Breast epithelium (tissue), 4 donors: ENCODE results near the gene MICU2. TPM values are rescaled to one million over a fixed set of nuclear protein-coding genes. Genes with fewer than 3 reads are reported as not detected.

Experiments used
- DNase-seq, 2 donors: peaks; one replicate each; pipeline ENCODE4 v3.0.0-alpha.2; 2019; ENCODE audit warnings: low spot score in 2 of 2
- H3K27ac ChIP-seq, 2 donors: fragments of 200-600 bp; sonication (generic) in 1 of 2; one replicate each; pipeline ENCODE4 v1.5.1; 2016 to 2019; ENCODE audit warnings: mild to moderate bottlenecking in 1 of 2
- H3K27me3 ChIP-seq, 2 donors: fragments of 200-600 bp; sonication (generic) in 1 of 2; one replicate each; pipeline versions ENCODE4 v1.5.1 to v1.6.0; 2017 to 2019; ENCODE audit warnings: control low read depth in 1 of 2, mild to moderate bottlenecking in 1 of 2
- H3K36me3 ChIP-seq: fragments of 200-600 bp; one replicate; pipeline ENCODE4 v1.5.1; 2019
- H3K4me1 ChIP-seq, 2 donors: fragments of 200-600 bp; sonication (generic); one replicate each; pipeline ENCODE4 v1.5.1; 2016 to 2019; ENCODE audit warnings: control low read depth in 1 of 2
- H3K4me3 ChIP-seq, 3 donors: fragments of 200-600 bp; sonication (generic); 1 replicate in 2 of 3; 2 replicates in 1 of 3; pipeline ENCODE4 v1.5.1; 2016 to 2019; ENCODE audit warnings: mild to moderate bottlenecking in 3 of 3, moderate library complexity in 2 of 3
- H3K9me3 ChIP-seq, 2 donors: fragments of 200-600 bp; sonication (generic) in 1 of 2; one replicate each; pipeline ENCODE4 v1.5.1; 2016 to 2019; ENCODE audit warnings: control low read depth in 1 of 2
- CTCF ChIP-seq, 3 donors: fragments of 450-650 bp; IDR thresholded peaks; one replicate each; pipeline ENCODE4 v1.5.1; 2016 to 2017; ENCODE audit warnings: antibody characterized with exemption in 3 of 3, mild to moderate bottlenecking in 3 of 3, moderate library complexity in 3 of 3
- POLR2A ChIP-seq: fragments of 450-650 bp; IDR thresholded peaks from one replicate; pipeline ENCODE4 v1.6.1; 2016; ENCODE audit warnings: antibody characterized with exemption, mild to moderate bottlenecking, moderate library complexity
- POLR2AphosphoS5 ChIP-seq, 3 donors: sonication (generic); formaldehyde crosslinking; IDR thresholded peaks; one replicate each; pipeline ENCODE4 v1.6.1; 2017; ENCODE audit warnings: antibody characterized with exemption in 3 of 3
- intact Hi-C: fragments of 100-400 bp; cut with DNase I; formaldehyde crosslinking; loops from one replicate; pipeline ENCODE4 v1.15.1; 2023; ENCODE audit warnings: low total_unique reads
- total RNA-seq, 3 donors: library from RNA; depleted of rRNA; stranded (reverse); fragments of >200 nt; gene quantifications; one replicate each; pipeline ENCODE4 v1.1.0, GENCODE V29; 2016

The MICU2 gene
- total RNA-seq, 3 donors from 2014 or later, result 54.1 to 90.9 (median 73.7) TPM

GRCh38 chr13:21522130-21522529 is 81.8 kb downstream of the MICU2 start:
- Histone ChIP-seq H3K27ac (no peak overlapping the region), H3K9me3 (no peaks in the 10 kb centered on the region), H3K4me3 (no peak overlapping the region), H3K4me1 (no peaks in the 10 kb centered on the region), H3K27me3 (no peaks in the 10 kb centered on the region), H3K36me3 (no peaks in the 10 kb centered on the region)
- intact Hi-C loops, result no loop called here
- DNase-seq, result no peak
- TF ChIP-seq CTCF (IDR thresholded peaks at IDR 0.05) (no peak), POLR2AphosphoS5 (IDR thresholded peaks at IDR 0.05) (no peak), POLR2A (no peak)

DNA sequence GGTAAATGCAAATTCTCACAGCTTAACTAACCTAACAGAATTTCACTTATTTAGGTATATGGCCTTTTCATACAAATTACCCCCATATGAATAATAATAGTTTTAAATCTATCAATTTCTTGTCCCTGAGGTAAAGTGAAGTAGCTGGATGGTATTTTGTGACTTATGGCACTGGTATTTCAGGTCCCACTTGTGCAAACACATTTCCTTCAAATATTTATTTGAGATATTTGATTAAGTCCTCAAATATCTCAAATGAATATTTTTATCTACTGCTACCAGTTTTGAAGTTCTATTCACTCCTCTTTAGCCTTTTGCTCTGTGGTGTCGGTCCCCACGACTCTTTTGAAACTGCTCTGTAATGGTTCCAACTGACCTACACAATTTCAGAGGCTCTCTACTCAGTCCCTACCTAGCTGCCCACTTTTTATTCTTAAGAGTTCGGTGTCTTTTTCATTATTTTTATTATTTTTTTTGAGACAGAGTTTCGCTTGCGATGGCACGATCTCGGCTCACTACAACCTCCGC is 85.3 kb downstream of the MICU2 start:
- no peaks in the 10 kb centered on the region for H3K36me3 ChIP-seq
- no peak for DNase-seq
- intact Hi-C loops, result no loop called here
- H3K27ac ChIP-seq, result no peak overlapping the region
- no peak overlapping the region for H3K4me3 ChIP-seq
- H3K4me1 ChIP-seq, result no peaks in the 10 kb centered on the region
- TF ChIP-seq POLR2AphosphoS5 (IDR thresholded peaks at IDR 0.05), result no peak
- TF ChIP-seq CTCF (IDR thresholded peaks at IDR 0.05), result no peak
- TF ChIP-seq POLR2A, result no peak
- no peaks in the 10 kb centered on the region for H3K27me3 ChIP-seq
- H3K9me3 ChIP-seq, result no peaks in the 10 kb centered on the region

- H3K4me3 ChIP-seq, result no peak overlapping the region
- DNase-seq, result no peak
- H3K36me3 ChIP-seq, result no peaks in the 10 kb centered on the region
- H3K27ac ChIP-seq, result no peak overlapping the region
- no peaks in the 10 kb centered on the region for H3K9me3 ChIP-seq
- intact Hi-C loops, result no loop called here
- H3K27me3 ChIP-seq, result no peaks in the 10 kb centered on the region
- TF ChIP-seq CTCF (IDR thresholded peaks at IDR 0.05) (no peak), POLR2A (no peak), POLR2AphosphoS5 (IDR thresholded peaks at IDR 0.05) (no peak)
- H3K4me1 ChIP-seq, result no peaks in the 10 kb centered on the region
These were observed 86.4 kb downstream of the MICU2 start for GRCh38 chr13:21517576-21517975.

DNA sequence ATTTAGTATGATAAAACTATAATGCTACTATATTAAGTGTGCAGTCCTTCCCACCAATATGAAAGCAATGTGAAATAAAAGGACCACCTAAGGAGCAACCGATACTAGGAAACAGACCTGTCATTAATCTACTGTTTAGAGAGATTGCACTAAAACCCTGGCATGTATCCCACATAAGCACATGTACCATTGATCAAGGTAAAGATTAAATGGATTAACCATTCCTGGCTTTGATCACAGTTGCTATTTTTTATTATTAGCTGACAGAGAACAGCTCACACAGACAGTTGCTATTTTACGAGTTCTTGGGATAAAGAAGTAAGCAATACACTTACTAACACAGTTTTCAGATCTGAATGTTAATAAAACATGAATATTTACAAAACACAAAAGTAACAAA is 87.2 kb downstream of the MICU2 start:
- Histone ChIP-seq H3K4me3 (no peak overlapping the region), H3K9me3 (no peaks in the 10 kb centered on the region), H3K27ac (no peak overlapping the region), H3K4me1 (no peaks in the 10 kb centered on the region), H3K27me3 (no peaks in the 10 kb centered on the region), H3K36me3 (no peaks in the 10 kb centered on the region)
- TF ChIP-seq CTCF (IDR thresholded peaks at IDR 0.05) (no peak), POLR2AphosphoS5 (IDR thresholded peaks at IDR 0.05) (no peak), POLR2A (no peak)
- DNase-seq, result no peak
- intact Hi-C loops, result no loop called here

DNA sequence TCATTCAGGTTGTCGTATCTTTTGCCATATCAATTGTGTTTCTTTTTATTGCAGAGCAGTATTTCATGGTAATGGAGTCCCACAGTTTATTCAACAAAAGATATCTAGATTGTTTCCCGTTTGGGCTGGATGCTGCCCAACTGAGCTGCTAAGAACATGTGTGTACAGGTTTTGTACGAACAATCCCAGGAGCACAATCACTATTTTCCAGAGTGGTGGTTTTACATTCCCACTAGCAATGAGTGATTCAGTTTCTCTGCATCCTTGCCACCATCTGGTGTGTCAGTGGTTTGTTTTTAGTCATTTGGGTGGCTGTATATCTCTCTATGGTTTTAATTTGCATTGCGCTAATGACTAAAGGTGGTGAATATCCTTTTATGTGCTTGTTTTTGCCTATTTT is 92.1 kb downstream of the MICU2 start:
- H3K27me3 ChIP-seq, result no peaks in the 10 kb centered on the region
- H3K27ac ChIP-seq, result no peak overlapping the region
- intact Hi-C loops, result no loop called here
- DNase-seq, result no peak
- H3K4me3 ChIP-seq, result no peak overlapping the region
- TF ChIP-seq POLR2AphosphoS5 (IDR thresholded peaks at IDR 0.05) (no peak), CTCF (IDR thresholded peaks at IDR 0.05) (no peak), POLR2A (no peak)
- H3K36me3 ChIP-seq, result no peaks in the 10 kb centered on the region
- H3K9me3 ChIP-seq, result no peaks in the 10 kb centered on the region
- H3K4me1 ChIP-seq, result no peaks in the 10 kb centered on the region
